Mucosa of stomach (tissue), 1 donor: ENCODE measurements around the gene FIBCD1.
"Not testable (repeated sequence)": the region's sequence is repeated elsewhere in the genome, so short reads cannot be mapped to it uniquely, and the experiment has no call there.

Experiments used
- H3K27me3 ChIP-seq: one replicate; pipeline ENCODE4 v1.7.0; 2013; ENCODE audit warnings: mild to moderate bottlenecking, low read length; ENCODE audit not compliant: control insufficient read depth, insufficient read depth
- H3K36me3 ChIP-seq: one replicate; pipeline ENCODE4 v1.7.0; 2013; ENCODE audit warnings: low read length; ENCODE audit not compliant: control insufficient read depth, insufficient read depth
- H3K4me1 ChIP-seq: one replicate; pipeline ENCODE4 v1.7.0; 2013; ENCODE audit warnings: mild to moderate bottlenecking, low read length; ENCODE audit not compliant: control insufficient read depth, insufficient read depth
- H3K4me3 ChIP-seq: one replicate; pipeline ENCODE4 v1.7.0; 2013; ENCODE audit warnings: low read length
- H3K9ac ChIP-seq: one replicate; pipeline ENCODE4 v1.7.0; 2013; ENCODE audit warnings: mild to moderate bottlenecking, low read length, moderate library complexity
- H3K9me3 ChIP-seq: one replicate; pipeline ENCODE4 v1.7.0; 2013; ENCODE audit warnings: mild to moderate bottlenecking, low read length, moderate library complexity; ENCODE audit not compliant: control insufficient read depth
- donor health status: Pancreatic carcinoma.

Gene FIBCD1

DNA sequence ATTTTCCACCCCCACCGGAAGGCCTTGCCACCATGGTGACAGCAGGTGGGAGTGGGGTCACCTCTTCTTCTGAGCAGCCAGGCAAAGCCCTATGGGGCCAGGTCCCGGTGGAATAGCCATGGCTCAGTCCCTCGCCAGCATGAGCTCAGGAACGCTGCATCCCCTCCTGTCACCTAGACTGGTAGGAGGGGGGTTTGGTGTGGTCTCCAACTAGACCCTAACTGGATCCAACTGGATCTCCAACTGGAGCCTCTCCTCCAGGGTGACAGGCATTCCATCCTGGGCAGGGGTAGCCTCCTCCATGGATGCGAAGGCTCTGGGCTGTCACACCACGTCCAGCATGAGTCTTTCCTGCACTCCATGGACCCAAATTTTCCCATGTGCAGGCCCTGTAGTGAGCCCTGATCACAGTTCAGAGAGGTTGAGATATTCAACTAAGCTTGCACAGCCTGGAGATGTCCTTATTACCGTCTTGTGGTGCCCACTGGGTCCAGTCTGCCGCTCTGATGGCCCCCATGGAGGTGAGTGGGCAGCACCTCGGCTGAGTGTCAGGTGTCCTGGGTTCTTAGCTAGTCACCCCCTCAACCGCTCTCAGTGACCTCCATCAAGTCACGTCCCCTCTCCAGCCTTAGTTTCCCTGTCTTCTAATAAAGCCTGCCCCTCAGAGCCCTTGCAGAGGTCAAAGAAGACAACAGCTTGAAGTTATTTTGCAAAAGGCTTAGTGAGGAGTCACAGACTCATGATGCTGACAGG is 18.6 kb upstream of the FIBCD1 start:
- Histone ChIP-seq H3K9me3 (no peaks in the 10 kb centered on the region), H3K4me1 (no peaks in the 10 kb centered on the region), H3K9ac (no peak overlapping the region), H3K4me3 (no peak overlapping the region), H3K36me3 (no peaks in the 10 kb centered on the region), H3K27me3 (peaks cover 18% of the 10 kb centered on the region)

DNA sequence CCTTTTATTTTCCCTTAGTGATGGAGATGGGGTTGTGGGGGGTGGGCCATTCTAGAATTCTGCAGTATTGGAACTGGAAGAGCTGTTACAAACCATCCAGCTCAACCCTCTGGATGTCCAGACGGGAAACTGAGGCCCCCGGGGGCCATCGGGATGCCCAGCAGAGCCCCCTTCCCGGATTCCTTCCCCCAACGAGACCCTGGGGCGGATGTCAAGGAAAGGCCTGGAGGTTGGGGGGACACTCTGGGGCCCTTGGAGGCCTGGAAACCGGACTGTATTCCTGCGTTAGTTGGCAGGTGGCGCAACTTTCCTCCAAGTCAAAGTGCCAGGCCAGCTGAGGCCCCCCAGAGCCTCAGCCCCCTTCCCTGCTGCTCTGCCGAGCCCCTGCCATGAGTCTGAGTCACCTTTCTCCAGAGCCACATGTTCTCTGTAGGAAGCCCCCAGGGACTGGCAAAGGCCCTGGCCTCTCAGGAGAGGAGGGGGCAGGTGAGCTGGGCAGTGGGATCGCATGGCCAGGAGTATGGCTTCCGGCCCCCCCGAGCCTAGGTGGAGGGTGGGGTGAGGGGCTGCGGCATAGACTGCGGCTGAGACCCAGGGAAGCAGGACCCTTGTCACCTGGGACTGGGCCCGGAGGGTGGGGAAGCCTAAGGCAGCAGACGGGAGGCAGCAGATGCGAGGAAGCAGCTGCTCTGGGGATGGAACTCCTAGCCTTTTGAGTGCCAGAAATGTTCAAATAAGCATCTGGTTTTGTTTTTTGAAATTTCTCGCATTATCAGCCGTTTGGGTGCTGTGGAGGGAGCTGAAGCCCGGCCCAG is 17.8 kb upstream of the FIBCD1 start:
- H3K36me3 ChIP-seq, result no peaks in the 10 kb centered on the region
- H3K4me1 ChIP-seq, result no peaks in the 10 kb centered on the region

DNA sequence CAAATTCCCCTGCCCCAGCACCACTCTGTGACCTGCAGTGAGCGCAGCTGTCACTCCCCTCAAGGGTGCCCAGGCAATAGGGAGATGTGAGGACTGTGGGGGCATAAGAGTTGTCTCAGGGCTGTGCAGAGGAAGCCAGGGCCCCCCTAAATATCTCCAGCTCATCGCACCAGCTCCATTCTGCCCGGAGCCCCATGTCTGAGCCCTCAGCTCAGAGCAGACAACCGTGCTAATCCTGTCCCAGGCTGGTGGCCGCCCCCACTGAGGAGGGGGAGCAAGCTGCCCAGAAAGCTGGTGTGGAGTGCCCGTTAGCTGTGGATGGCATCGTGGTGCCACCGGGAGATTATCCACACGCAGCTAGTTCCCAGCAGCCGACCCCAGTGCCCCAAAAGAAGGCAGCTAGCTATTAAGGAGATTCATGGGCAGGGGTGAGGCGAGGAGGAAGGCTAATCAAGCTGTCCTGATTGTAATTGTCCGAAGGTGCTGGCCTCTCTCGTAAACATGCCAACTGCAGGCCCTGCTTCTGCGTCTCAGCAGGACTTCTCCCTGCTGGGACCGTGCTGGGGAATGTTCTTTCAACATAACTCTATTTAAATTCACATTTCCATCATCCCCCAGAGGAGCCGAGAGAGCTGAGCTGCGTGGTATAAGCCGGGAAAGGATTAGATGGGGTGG is 17.0 kb upstream of the FIBCD1 start:
- no peak overlapping the region for H3K9ac ChIP-seq
- H3K9me3 ChIP-seq, result no peaks in the 10 kb centered on the region
- H3K4me3 ChIP-seq, result no peak overlapping the region
- no peaks in the 10 kb centered on the region for H3K36me3 ChIP-seq
- peaks cover 16% of the 10 kb centered on the region for H3K27me3 ChIP-seq
- H3K4me1 ChIP-seq, result no peaks in the 10 kb centered on the region

More for the DNA sequence above, 17.8 kb upstream of the FIBCD1 start:
- peaks cover 18% of the 10 kb centered on the region for H3K27me3 ChIP-seq
- H3K9me3 ChIP-seq, result no peaks in the 10 kb centered on the region
- no peak overlapping the region for H3K9ac ChIP-seq
- no peak overlapping the region for H3K4me3 ChIP-seq

DNA sequence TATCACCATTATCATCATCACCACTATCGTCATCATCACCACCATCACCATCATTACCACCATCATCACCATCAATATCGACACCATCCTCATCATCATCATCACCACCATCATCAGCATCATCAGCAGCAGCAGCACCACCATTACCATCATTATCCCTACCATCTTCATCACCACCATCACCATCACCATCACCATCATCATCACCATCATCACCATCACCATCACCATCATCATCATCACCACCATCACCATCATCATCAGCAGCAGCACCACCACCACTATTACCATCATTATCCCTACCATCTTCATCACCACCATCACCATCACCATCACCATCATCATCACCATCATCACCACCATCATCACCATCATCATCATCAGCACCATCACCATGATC is 15.9 kb upstream of the FIBCD1 start:
- not testable (repeated sequence) for H3K4me3 ChIP-seq, H3K9me3 ChIP-seq, H3K36me3 ChIP-seq, H3K4me1 ChIP-seq, H3K9ac ChIP-seq
- H3K27me3 ChIP-seq, result peaks cover 21% of the 10 kb centered on the region

DNA sequence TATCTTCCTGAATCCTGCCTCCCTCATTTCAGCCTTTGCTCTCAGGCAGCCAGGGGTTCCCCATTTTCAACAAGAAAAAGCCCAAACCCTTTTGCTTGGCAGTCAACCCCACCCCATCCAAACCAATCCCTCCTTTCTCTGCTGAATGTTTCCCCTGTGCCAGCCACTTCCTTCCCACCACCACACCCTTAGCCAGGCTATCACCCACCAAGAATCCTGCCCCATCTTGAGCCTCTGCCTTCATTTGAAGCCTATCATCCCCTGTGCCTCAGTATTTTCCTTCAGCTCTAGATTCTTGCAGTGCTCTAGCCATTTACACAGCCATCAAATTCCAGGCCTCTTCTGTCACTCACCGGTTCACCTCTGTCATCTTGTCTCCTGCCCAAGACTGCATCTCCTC is 15.3 kb upstream of the FIBCD1 start:
- Histone ChIP-seq H3K36me3 (no peaks in the 10 kb centered on the region), H3K27me3 (peaks cover 22% of the 10 kb centered on the region), H3K9me3 (no peaks in the 10 kb centered on the region), H3K4me3 (no peak overlapping the region), H3K4me1 (no peaks in the 10 kb centered on the region), H3K9ac (no peak overlapping the region)

DNA sequence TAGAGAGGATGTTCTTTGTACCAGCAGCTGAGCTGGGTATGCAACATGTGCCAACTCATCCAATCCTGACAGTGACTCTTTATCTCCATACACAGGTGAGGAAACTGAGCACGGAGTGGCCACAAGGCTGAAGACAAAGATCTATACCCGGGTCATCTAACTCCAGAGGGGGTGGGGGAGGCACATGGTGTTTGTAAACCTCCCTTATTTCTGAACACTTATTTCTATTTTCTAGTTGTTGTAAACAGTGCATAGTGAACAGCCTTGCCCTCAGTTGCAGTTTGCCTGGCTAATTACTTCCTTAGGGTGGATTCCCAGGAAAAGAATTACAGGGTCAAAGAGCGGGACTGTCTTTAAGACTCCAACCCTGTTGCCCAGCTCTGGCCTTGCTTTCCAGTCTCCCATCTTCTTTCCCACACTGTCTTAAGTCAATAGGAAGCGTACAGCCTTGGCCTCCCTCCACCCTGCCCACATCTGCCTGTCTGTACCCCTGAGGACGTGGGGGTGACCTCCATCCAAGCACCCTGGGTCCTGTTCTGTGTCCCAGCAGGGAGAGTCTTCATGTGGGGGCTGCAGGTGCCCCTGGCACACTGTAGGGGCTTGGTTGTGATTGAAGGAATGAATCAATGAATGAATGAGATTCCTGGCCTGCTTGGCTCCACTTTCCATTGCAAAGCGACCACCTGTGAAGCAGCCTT is 13.2 kb upstream of the FIBCD1 start:
- Histone ChIP-seq H3K9ac (no peak overlapping the region), H3K27me3 (peaks cover 35% of the 10 kb centered on the region), H3K4me3 (no peak overlapping the region), H3K36me3 (no peaks in the 10 kb centered on the region), H3K4me1 (peaks cover 3% of the 10 kb centered on the region), H3K9me3 (no peaks in the 10 kb centered on the region)

DNA sequence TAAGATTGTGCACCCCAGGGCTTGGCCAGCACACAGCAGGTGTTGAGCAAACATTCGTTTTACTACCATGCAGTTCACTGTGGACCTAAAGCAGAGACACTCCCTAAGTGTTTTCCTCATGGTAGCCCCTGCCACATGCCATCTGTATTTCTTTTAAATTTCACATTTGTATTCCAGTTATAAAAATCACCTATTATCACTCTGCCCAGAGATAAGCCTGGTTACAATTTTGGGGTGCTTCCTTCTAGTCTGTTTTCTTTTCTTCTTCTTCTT is 10.9 kb upstream of the FIBCD1 start:
- no peaks in the 10 kb centered on the region for H3K9me3 ChIP-seq
- H3K9ac ChIP-seq, result no peak overlapping the region
- H3K36me3 ChIP-seq, result no peaks in the 10 kb centered on the region
- peaks cover 26% of the 10 kb centered on the region for H3K27me3 ChIP-seq
- no peak overlapping the region for H3K4me3 ChIP-seq
- peaks cover 7% of the 10 kb centered on the region for H3K4me1 ChIP-seq

DNA sequence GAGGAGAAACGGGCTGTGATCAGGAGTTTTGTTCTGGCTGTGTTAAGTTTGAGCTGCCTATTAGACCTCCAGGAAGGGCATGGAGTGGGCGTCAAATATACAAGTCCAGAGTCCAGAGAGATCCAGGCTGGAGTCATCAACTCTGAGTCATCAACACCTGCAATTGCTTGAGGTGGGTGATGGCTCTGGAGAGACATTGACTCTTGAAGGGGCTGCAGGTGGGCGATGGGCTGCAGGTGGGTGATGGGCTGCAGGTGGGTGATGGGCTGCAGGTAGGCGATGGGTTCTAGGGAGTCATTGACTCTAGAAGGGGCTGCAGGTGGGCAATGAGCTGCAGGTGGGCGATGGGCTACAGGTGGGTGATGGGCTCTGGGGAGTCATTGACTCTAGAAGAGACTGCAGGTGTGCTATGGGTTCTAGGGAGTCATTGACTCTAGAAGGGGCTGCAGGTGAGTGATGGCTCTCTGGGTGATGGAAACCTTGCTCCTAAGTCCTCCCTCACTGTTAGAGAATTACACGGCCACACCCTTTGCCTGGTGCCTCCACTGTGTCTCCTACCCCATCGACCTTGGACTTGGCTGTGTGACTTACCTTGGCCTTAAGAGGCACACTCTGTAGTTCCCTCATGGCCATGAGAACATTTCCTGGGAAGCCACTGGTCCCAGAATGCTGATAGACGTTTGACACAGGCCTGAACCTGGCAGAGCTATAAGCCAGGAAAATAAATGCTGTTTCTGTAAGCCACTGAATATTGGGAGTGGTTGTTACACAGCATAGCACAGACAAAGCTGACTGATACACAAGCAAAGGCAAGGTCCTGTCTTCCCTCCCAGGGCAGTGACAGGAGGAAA is 10.4 kb upstream of the FIBCD1 start:
- Histone ChIP-seq H3K9me3 (no peaks in the 10 kb centered on the region), H3K4me1 (peaks cover 7% of the 10 kb centered on the region), H3K9ac (no peak overlapping the region), H3K36me3 (no peaks in the 10 kb centered on the region), H3K4me3 (no peak overlapping the region), H3K27me3 (peaks cover 26% of the 10 kb centered on the region)

DNA sequence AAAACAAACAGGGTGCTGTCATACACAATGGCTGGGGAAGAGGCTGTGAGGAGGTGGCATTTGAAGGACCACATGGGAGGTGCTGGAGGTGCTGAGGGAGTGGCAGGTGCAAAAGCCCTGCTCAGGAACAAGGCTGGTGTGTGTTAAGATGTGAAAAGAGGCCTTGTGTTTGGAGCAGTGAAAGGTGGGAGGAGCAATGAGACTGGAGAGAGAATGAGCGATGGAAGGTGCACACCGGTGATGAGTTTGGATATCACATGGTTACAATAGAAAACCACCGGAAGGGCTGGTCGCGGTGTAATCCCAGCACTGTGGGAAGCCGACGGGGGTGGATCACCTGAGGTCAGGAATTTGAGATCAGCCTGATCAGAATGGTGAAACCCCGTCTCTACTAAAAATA is 9.2 kb upstream of the FIBCD1 start:
- Histone ChIP-seq H3K4me3 (no peak overlapping the region), H3K27me3 (peaks cover 28% of the 10 kb centered on the region), H3K36me3 (no peaks in the 10 kb centered on the region), H3K4me1 (peaks cover 7% of the 10 kb centered on the region), H3K9me3 (no peaks in the 10 kb centered on the region), H3K9ac (no peak overlapping the region)

DNA sequence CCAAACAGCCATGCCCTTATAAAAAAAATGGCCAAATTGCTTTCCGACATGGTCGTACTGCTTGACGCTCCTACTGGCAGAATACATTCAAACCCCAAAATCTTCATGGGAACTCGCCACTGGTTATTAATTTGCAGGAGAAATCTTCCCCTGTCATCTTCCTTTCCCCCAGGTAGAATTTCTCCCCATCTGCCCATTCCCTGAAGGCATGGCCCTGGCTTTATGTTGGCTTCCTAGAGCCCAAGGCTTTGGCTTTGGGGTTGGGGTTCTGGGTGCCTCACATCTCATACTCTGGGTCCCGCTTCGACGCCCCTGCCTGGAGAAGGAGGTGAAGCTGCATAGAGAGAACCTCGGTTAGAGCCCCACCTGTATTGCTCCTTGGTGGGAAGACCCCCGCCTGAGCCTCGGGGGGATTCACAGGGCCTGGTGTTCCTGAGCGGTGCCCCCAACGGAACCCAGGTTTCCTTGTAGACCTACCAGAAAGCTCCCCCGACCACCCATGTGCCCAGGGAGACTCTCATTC is 8.6 kb upstream of the FIBCD1 start:
- Histone ChIP-seq H3K27me3 (peaks cover 31% of the 10 kb centered on the region), H3K4me3 (no peak overlapping the region), H3K9me3 (no peaks in the 10 kb centered on the region), H3K9ac (no peak overlapping the region), H3K4me1 (peaks cover 7% of the 10 kb centered on the region), H3K36me3 (no peaks in the 10 kb centered on the region)
